Left lung (tissue), 10 donors: Measurements from ENCODE around the gene CDKL4. TPM values are rescaled to one million over a fixed set of nuclear protein-coding genes. Genes with fewer than 3 reads are reported as not detected.
"Not testable (repeated sequence)": the region's sequence is repeated elsewhere in the genome, so short reads cannot be mapped to it uniquely, and the experiment has no call there.

ENCODE experiments used
- ATAC-seq: fragments of 200-7000 bp; cut with Tn5 transposase; one replicate; pipeline ENCODE4 v1.9.1; 2020; ENCODE audit warnings: moderate library complexity
- DNase-seq, 4 donors: peaks; one replicate each; pipeline ENCODE4 v3.0.0-alpha.2; 2013 to 2020
- H3K27ac ChIP-seq, 2 donors: fragments of 200-600 bp; sonication (generic) in 1 of 2; one replicate each; pipeline versions ENCODE4 v1.5.0 to v1.8.0; 2020 to 2021
- H3K27me3 ChIP-seq, 2 donors: fragments of 200-600 bp; sonication (generic) in 1 of 2; one replicate each; pipeline versions ENCODE4 v1.5.0 to v1.8.0; 2020 to 2021
- H3K36me3 ChIP-seq, 2 donors: fragments of 200-600 bp; sonication (generic) in 1 of 2; one replicate each; pipeline versions ENCODE4 v1.5.0 to v1.8.0; 2020 to 2021
- H3K4me1 ChIP-seq, 2 donors: fragments of 200-600 bp; one replicate each; pipeline ENCODE4 v1.8.0; 2021
- H3K4me3 ChIP-seq, 2 donors: fragments of 200-600 bp; sonication (generic) in 1 of 2; one replicate each; pipeline versions ENCODE4 v1.5.0 to v1.8.0; 2020 to 2021; ENCODE audit warnings: mild to moderate bottlenecking in 1 of 2
- H3K9me3 ChIP-seq, 2 donors: fragments of 200-600 bp; sonication (generic) in 1 of 2; one replicate each; pipeline versions ENCODE4 v1.5.0 to v1.8.0; 2020 to 2021
- intact Hi-C, 2 donors: fragments of 100-400 bp; cut with DNase I; formaldehyde crosslinking; loops; one replicate each; pipeline versions ENCODE4 v1.11.2 to v1.14.2; 2022
- polyA plus RNA-seq, 6 donors: library from polyadenylated mRNA; unstranded; fragments of 120-200 nt; gene quantifications; one replicate each; pipeline ENCODE4 v1.2.1, GENCODE V29; 2013; ENCODE audit not compliant: insufficient read length in 6 of 6
- total RNA-seq, 2 donors: library from RNA; stranded (reverse); fragmentation: NEBNext Ultra II Directional; extraction: Animal tissue kit (Norgen Biotek cat#: 25700); gene quantifications; one replicate each; pipeline ENCODE4 v1.2.1, GENCODE V29; 2021
- TF ChIP-seq, protein P1 (sequence below), 2 donors: fragments of 200-600 bp; sonication (generic) in 1 of 2; IDR thresholded peaks; one replicate each; pipeline versions ENCODE4 v1.5.0 to v1.8.0; 2021; ENCODE audit warnings: antibody characterized with exemption in 2 of 2
- donor health status: DM: no; HTN: yes; CAD: no.
- donor health status: DM: no; HTN: no; CAD: no.

CDKL4 gene
- total and polyA plus RNA-seq, 8 donors = 0.55 to 3.1 (median 1.1) TPM

DNA sequence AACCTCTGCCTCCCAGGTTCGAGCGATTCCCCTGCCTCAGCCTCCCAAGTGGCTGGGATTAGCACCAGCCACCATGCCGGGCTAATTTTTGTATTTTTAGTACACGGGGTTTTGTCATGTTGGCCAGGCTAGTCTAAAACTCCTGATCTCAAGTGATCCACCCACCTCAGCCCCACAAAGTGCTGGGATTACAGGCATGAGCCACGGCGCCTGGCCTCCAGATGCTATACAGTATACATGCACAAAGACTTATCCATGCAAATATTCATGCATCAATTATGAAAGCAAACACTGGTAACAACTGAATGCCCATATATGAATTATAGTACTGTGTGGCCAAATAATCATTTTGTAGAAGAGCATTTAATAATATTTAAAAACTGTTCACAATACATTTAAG, 86.9 kb downstream of the CDKL4 start:
- Histone ChIP-seq H3K36me3 (no peaks in the 10 kb centered on the region), H3K27me3 (no peaks in the 10 kb centered on the region), H3K4me3 (no peak overlapping the region), H3K27ac (no peak overlapping the region), H3K4me1 (no peaks in the 10 kb centered on the region), H3K9me3 (no peaks in the 10 kb centered on the region)
- intact Hi-C loops = no loop called here
- DNase-seq (no peak), ATAC-seq (no peak)
- TF ChIP-seq, protein P1, sequence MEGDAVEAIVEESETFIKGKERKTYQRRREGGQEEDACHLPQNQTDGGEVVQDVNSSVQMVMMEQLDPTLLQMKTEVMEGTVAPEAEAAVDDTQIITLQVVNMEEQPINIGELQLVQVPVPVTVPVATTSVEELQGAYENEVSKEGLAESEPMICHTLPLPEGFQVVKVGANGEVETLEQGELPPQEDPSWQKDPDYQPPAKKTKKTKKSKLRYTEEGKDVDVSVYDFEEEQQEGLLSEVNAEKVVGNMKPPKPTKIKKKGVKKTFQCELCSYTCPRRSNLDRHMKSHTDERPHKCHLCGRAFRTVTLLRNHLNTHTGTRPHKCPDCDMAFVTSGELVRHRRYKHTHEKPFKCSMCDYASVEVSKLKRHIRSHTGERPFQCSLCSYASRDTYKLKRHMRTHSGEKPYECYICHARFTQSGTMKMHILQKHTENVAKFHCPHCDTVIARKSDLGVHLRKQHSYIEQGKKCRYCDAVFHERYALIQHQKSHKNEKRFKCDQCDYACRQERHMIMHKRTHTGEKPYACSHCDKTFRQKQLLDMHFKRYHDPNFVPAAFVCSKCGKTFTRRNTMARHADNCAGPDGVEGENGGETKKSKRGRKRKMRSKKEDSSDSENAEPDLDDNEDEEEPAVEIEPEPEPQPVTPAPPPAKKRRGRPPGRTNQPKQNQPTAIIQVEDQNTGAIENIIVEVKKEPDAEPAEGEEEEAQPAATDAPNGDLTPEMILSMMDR (IDR thresholded peaks at IDR 0.05) = no peak

DNA sequence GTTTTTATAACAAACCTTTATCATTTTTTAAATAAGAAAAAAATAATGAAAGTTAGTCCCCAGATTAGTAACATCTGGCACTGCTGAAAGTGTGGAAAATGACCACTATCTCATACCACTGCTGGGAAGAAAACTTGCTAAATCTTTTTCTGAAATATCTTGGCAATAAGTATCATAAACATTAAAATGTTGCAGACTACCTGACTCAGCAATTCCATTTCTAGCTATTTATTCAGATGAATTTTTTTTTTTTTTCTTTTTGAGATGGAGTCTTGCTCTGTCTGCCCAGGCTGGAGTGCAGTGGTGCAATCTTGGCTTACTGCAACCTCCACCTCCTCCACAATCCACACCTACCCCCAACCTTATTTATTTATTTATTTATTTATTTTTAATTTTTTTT, 87.7 kb downstream of the CDKL4 start:
- Histone ChIP-seq H3K36me3 (no peaks in the 10 kb centered on the region), H3K27ac (no peak overlapping the region), H3K9me3 (no peaks in the 10 kb centered on the region), H3K4me3 (no peak overlapping the region), H3K4me1 (no peaks in the 10 kb centered on the region), H3K27me3 (no peaks in the 10 kb centered on the region)
- intact Hi-C loops = no loop called here
- DNase-seq (peak in 2 of 4 donors; percentile 49 to 70), ATAC-seq (peak; percentile 54)
- TF ChIP-seq, protein P1 (IDR thresholded peaks at IDR 0.05) = no peak

DNA sequence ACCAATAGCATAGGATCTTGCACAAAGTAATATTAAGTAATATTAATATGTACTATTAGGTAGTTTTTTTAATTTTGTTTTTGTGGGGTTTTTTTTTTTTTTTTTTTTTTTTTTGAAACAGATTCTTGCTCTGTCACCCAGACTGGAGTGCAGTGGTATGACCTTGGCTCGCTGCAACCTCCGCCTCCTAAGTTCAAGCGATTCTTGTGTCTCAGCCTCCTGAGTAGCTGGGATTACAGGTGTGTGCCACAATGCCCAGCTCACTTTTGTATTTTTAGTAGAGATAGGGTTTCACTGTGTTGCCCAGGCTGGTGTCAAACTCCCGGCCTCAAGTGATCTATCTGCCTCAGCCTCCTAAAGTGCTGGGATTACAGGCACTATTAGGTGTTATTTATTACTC, 88.2 kb downstream of the CDKL4 start:
- DNase-seq, H3K27me3 ChIP-seq, ATAC-seq, intact Hi-C loops, H3K4me3 ChIP-seq, H3K4me1 ChIP-seq, H3K27ac ChIP-seq, H3K9me3 ChIP-seq, H3K36me3 ChIP-seq: not testable (repeated sequence)

DNA sequence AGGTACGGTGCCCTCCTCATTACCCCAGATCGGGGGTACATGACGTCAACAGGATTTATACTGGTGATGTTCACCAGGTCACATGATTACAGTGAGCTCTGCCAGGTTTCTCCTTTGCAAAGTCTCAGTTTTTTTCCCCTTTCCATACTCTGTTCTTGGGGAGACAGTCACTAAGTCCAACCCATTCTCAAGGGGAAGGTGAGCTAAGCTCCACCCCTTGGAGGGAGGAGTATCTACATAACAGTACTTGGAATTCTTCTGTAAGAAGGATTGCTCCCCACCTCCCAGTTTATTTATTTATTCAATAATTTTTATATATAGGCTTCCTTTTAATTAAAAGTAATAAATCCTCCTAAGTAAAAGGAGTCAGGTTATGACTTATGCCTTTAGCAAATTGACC, 88.8 kb downstream of the CDKL4 start:
- Histone ChIP-seq H3K27ac (no peak overlapping the region), H3K36me3 (no peaks in the 10 kb centered on the region), H3K4me1 (no peaks in the 10 kb centered on the region), H3K9me3 (no peaks in the 10 kb centered on the region), H3K27me3 (no peaks in the 10 kb centered on the region), H3K4me3 (no peak overlapping the region)
- TF ChIP-seq, protein P1 (IDR thresholded peaks at IDR 0.05) = no peak
- no peak for DNase-seq
- intact Hi-C loops = no loop called here
- ATAC-seq = no peak

DNA sequence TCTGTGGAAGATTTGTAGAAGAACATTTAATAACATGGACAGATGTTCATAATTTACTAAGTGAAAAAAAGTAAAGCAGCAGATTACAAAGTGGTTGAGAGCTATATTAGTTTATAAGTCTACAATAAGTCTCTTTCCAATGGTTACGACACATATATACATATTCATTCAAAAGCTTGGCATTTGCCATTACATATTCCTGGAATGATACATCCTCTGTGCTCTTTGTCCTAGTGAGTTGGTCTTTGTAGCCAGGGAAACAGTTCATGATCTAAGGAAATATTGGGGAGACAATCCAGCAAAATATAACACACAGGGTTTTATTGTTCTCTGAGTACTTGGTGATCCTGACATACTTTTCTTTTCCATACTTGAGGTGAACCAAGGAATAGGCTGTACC, 90.5 kb downstream of the CDKL4 start:
- no peak for ATAC-seq
- TF ChIP-seq, protein P1 (IDR thresholded peaks at IDR 0.05) = no peak
- intact Hi-C loops = no loop called here

DNA sequence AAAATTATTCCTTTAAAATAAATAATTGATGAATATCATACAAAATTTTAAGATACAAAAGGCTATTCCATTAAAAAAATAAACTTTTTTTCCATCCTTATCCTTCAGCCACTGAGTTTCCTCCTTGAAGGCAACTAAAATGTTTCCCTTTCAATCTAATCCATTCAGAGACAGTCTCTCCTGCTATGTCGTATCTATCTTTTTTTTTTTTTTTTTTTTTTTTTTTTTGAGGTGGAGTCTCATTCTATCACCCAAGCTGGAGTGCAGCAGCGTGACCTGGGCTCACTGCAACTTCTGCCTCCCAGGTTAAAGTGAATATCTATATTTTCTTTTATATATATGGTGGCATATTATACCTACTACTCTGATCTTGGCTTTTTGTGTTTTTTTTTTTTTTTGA, 91.3 kb downstream of the CDKL4 start:
- Histone ChIP-seq H3K9me3 (no peaks in the 10 kb centered on the region), H3K27ac (no peak overlapping the region), H3K27me3 (no peaks in the 10 kb centered on the region), H3K36me3 (no peaks in the 10 kb centered on the region), H3K4me1 (no peaks in the 10 kb centered on the region), H3K4me3 (no peak overlapping the region)
- DNase-seq (no peak), ATAC-seq (no peak)
- intact Hi-C loops = no loop called here
- TF ChIP-seq, protein P1 (IDR thresholded peaks at IDR 0.05) = no peak

More for the DNA sequence above, 90.5 kb downstream of the CDKL4 start:
- no peak overlapping the region for H3K4me3 ChIP-seq
- no peaks in the 10 kb centered on the region for H3K4me1 ChIP-seq
- no peak for DNase-seq
- H3K36me3 ChIP-seq = no peaks in the 10 kb centered on the region
- H3K9me3 ChIP-seq = no peaks in the 10 kb centered on the region
- H3K27ac ChIP-seq = no peak overlapping the region
- H3K27me3 ChIP-seq = no peaks in the 10 kb centered on the region
